Keratinocyte (primary cell): ENCODE measurements around the gene SMAD3. TPM values are rescaled to one million over a fixed set of nuclear protein-coding genes. Genes with fewer than 3 reads are reported as not detected.

Experiments used
- DNase-seq: peaks from one replicate; pipeline ENCODE4 v3.0.0-alpha.2; 2011; ENCODE audit warnings: low read depth, missing footprints, low spot score
- FAIRE-seq: peaks from 2 replicates; lab custom pipeline; 2011; peaks lifted over from hg19 to GRCh38; lab: Jason Lieb, UNC
- H2AFZ ChIP-seq: 2 replicates; pipeline ENCODE4 v1.6.0; 2012; ENCODE audit warnings: low read length, control low read depth, inconsistent platforms; ENCODE audit not compliant: control insufficient read depth
- H3K27ac ChIP-seq: 2 replicates; pipeline ENCODE4 v1.5.1; 2011; ENCODE audit warnings: low read length; ENCODE audit not compliant: control insufficient read depth, insufficient read depth
- H3K27me3 ChIP-seq: 3 replicates; pipeline ENCODE4 v1.6.0; 2011; ENCODE audit warnings: low read length; ENCODE audit not compliant: control insufficient read depth, insufficient read depth; ENCODE audit errors: extremely low read depth
- H3K36me3 ChIP-seq, 2 experiments: 2 replicates in 1 of 2; 3 replicates in 1 of 2; pipeline ENCODE4 v1.5.1; 2011; ENCODE audit warnings: low read length in 2 of 2, mild to moderate bottlenecking in 1 of 2; ENCODE audit not compliant: control insufficient read depth in 2 of 2, insufficient read depth in 2 of 2; ENCODE audit errors: extremely low read depth in 1 of 2
- H3K4me1 ChIP-seq: 3 replicates; pipeline ENCODE4 v1.5.1; 2011; ENCODE audit warnings: low read length; ENCODE audit not compliant: control insufficient read depth, insufficient read depth; ENCODE audit errors: extremely low read depth
- H3K4me2 ChIP-seq: 3 replicates; pipeline ENCODE4 v1.6.0; 2011; ENCODE audit warnings: low read depth, low read length; ENCODE audit not compliant: control insufficient read depth, insufficient read depth; ENCODE audit errors: extremely low read depth
- H3K4me3 ChIP-seq, 3 experiments: fragments of 200-600 bp in 1 of 3; sonication (generic) in 1 of 3; 2 replicates in 2 of 3; 3 replicates in 1 of 3; pipeline ENCODE4 v1.5.1; 2011 to 2016; ENCODE audit warnings: low read length in 3 of 3, mild to moderate bottlenecking in 3 of 3, control low read depth in 2 of 3, inconsistent platforms in 1 of 3, low read depth in 1 of 3, mixed read lengths in 1 of 3, mixed run types in 1 of 3, moderate library complexity in 1 of 3; ENCODE audit not compliant: control insufficient read depth in 2 of 3, insufficient read depth in 2 of 3; ENCODE audit errors: extremely low read depth in 1 of 3
- H3K79me2 ChIP-seq: 2 replicates; pipeline ENCODE4 v1.6.0; 2012; ENCODE audit warnings: low read length; ENCODE audit not compliant: control insufficient read depth, insufficient read depth
- H3K9ac ChIP-seq: 3 replicates; pipeline ENCODE4 v1.6.0; 2011; ENCODE audit warnings: low read length; ENCODE audit not compliant: control insufficient read depth, insufficient read depth; ENCODE audit errors: extremely low read depth
- H3K9me1 ChIP-seq: 3 replicates; pipeline ENCODE4 v1.6.0; 2011; ENCODE audit warnings: low read length; ENCODE audit not compliant: control insufficient read depth, insufficient read depth; ENCODE audit errors: extremely low read depth
- H3K9me3 ChIP-seq: 2 replicates; pipeline ENCODE4 v1.5.1; 2012; ENCODE audit warnings: low read depth, low read length; ENCODE audit not compliant: control insufficient read depth
- H4K20me1 ChIP-seq: 3 replicates; pipeline ENCODE4 v1.6.0; 2011; ENCODE audit warnings: low read length; ENCODE audit not compliant: control insufficient read depth, insufficient read depth; ENCODE audit errors: extremely low read depth
- CTCF ChIP-seq, 3 experiments: IDR thresholded peaks in 1 of 3; conservative IDR thresholded peaks in 1 of 3; optimal IDR thresholded peaks in 1 of 3; 2 replicates in 2 of 3; 3 replicates in 1 of 3; pipeline versions ENCODE3 to v1.5.1; 2011; ENCODE audit warnings: low read length in 3 of 3, mild to moderate bottlenecking in 3 of 3, moderate library complexity in 2 of 3, control low read depth in 1 of 3, inconsistent platforms in 1 of 3; ENCODE audit not compliant: insufficient read depth in 2 of 3; ENCODE audit errors: extremely low read depth in 1 of 3
- EZH2 ChIP-seq: IDR thresholded peaks from one replicate; pipeline ENCODE4 v1.6.1; 2012; ENCODE audit warnings: inconsistent platforms, mild to moderate bottlenecking, low read length, moderate library complexity
- dilution Hi-C: fragments of 300-500 bp; cut with MboI; formaldehyde crosslinking; loops from one replicate; pipeline ENCODE4 v1.7.0; 2020; ENCODE audit warnings: low sequenced_read_pairs; ENCODE audit not compliant: extremely low pct_ligation_motif_present
- polyA plus RNA-seq, 5 experiments: library from polyadenylated mRNA; depleted of rRNA in 3 of 5; stranded (reverse) in 3 of 5; stranded (forward) in 1 of 5; unstranded in 1 of 5; fragments of >200 nt; gene quantifications; 1 replicate in 1 of 5; 2 replicates in 3 of 5; 3 replicates in 1 of 5; pipeline versions ENCODE4 v1.2.1 to v1.2.3, GENCODE V29; 2011 to 2012; ENCODE audit warnings: missing spikeins in 2 of 5, low read depth in 1 of 5, low replicate concordance in 1 of 5

The SMAD3 gene
- polyA plus RNA-seq, 1 donor (not counting 4 experiments of a cell fraction or from before 2014, with no cell fraction given): 33.7 TPM

GRCh38 chr15:67134067-67134838 lies 68.9 kb downstream of the SMAD3 start:
- H3K4me1 ChIP-seq: peaks cover 73% of the 10 kb centered on the region
- H3K27me3 ChIP-seq: no peaks in the 10 kb centered on the region
- H3K4me3 ChIP-seq: no peak overlapping the region
- H4K20me1 ChIP-seq: no peaks in the 10 kb centered on the region
- dilution Hi-C loops: no loop called here
- H3K79me2 ChIP-seq: peaks cover 99% of the 10 kb centered on the region
- DNase-seq (no peak), FAIRE-seq (peak; percentile 79)
- no peak for TF ChIP-seq CTCF (optimal IDR thresholded peaks at IDR 0.05 in 1 of 3, IDR thresholded peaks at IDR 0.05 in 1 of 3, conservative IDR thresholded peaks at IDR 0.05 in 1 of 3; ENCODE audit: extremely low read depth in 1 of 3, insufficient read depth in 2 of 3, low read length in 3 of 3)
- no peak for TF ChIP-seq EZH2
- H3K4me2 ChIP-seq: peak overlapping the region; percentile 66
- H3K9me3 ChIP-seq: no peaks in the 10 kb centered on the region
- H3K36me3 ChIP-seq: peaks cover 4 to 23% of the 10 kb centered on the region in 2 experiments
- peak overlapping the region; percentile 69 for H3K9ac ChIP-seq
- H3K27ac ChIP-seq: peak overlapping the region; percentile 82
- H3K9me1 ChIP-seq: peaks cover 8% of the 10 kb centered on the region
- no peak overlapping the region for H2AFZ ChIP-seq

DNA sequence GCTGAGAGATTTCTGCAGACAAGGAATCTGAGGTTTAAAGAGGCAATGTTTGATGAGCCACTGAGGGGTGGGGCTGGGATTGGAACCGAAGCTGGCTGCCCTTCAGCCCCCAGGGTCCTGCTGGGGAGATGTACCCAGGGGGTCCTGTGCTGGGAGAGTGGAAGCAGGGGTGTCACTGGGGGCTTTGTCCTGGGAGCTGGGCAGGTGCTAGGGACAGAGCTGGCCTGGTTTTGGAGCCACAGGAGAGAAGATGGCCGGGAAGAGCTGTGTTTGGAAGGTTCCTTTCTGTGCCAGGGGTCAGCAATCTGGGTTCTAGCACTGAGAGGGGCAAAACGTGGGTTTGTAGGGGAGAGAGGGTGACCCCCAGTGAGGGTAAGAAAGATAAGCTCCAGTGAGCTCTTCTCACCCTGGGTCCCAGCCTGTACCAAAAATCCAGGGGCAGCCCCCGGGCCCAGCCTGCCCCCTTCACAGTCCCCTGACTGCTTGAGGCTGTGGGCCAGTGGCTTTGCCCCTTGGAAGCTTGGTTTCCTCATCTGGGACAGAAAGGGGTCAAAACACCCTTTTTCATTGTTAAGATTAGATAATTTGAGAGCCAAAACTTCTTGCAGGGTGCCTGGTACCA lies 69.6 kb downstream of the SMAD3 start:
- Histone ChIP-seq H3K9me1 (peaks cover 8% of the 10 kb centered on the region), H3K27ac (peak overlapping the region; percentile 82), H3K36me3 (peaks cover 4 to 23% of the 10 kb centered on the region in 2 experiments), H3K4me2 (peak overlapping the region; percentile 66), H3K4me3 (no peak overlapping the region), H3K27me3 (no peaks in the 10 kb centered on the region), H4K20me1 (no peaks in the 10 kb centered on the region), H3K9ac (peak overlapping the region; percentile 69), H3K79me2 (peaks cover 98% of the 10 kb centered on the region), H3K4me1 (peaks cover 72% of the 10 kb centered on the region), H3K9me3 (no peaks in the 10 kb centered on the region), H2AFZ (no peak overlapping the region)
- dilution Hi-C loops: no loop called here
- TF ChIP-seq CTCF (optimal IDR thresholded peaks at IDR 0.05 in 1 of 3, IDR thresholded peaks at IDR 0.05 in 1 of 3, conservative IDR thresholded peaks at IDR 0.05 in 1 of 3; ENCODE audit: extremely low read depth in 1 of 3, insufficient read depth in 2 of 3, low read length in 3 of 3) (no peak), EZH2 (no peak)
- DNase-seq: no peak
- FAIRE-seq: no peak
